ENCODE measurements around the gene SLIT3.
A peak's percentile ranks its signal among the peaks of the same experiment; 100 is the strongest.

Gene SLIT3

DNA sequence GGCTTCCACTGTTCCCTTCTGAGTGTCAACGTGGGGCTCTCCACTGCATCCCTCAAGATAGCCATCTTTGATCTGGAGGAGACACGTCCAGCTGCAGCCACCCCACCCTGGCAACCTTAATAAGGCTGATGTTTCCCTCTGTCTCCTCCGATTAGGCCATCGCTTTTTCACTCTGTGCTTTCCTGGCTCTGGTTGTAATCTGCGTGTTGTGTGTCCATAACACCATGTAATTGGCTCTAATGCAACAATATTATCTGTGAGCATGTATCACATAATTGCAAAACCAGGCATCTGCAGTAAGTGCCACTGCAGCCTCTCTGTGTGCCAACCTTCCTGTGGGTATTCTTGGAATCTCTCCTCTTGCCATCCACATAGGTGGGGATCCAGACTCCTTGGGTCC, 471.9 kb downstream of the SLIT3 start:
- DNase-seq (ENCODE audit: low spot score), result no peak

DNA sequence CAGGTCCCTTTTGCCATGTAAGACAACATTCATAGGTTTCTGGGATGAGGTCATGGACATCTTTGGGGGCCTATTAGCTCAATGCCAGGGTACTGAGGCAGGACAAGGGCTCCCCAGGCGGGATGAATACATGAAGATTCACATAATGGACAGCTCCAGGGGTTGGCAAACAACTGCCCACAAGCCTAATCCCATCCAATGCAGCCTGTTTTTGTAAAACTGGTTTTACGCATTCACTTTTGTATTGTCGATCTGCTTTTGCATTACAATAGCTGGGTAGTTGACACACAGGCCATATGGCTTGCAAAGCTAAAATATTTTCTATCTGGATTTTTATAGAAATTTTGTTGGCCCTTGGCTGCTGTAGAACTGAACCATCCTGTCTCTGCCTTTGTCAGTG, 473.3 kb downstream of the SLIT3 start:
- DNase-seq (ENCODE audit: low spot score), result no peak

DNA sequence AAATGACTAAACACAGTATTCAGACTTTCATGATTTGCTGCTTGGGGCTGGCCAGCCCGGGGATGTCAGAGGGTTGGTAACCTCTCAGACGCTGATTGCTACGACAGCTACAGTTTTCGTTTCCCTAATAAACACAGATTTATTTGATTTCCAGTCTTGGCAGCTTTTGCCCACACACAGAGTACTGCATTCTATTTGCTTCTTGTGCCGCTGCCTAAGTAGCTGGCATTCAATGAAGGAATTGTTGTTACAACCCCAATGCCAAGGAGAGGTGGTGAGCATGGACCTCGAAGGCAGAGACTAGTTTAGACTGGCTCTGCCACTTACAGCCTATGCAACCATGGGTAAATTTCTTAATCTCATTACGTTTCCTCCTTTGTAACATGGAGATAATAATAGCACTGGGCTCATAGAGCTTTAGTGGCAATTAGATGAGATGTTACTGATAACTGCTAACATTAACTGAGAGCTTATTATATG, 474.7 kb downstream of the SLIT3 start:
- DNase-seq (ENCODE audit: low spot score), result no peak

DNA sequence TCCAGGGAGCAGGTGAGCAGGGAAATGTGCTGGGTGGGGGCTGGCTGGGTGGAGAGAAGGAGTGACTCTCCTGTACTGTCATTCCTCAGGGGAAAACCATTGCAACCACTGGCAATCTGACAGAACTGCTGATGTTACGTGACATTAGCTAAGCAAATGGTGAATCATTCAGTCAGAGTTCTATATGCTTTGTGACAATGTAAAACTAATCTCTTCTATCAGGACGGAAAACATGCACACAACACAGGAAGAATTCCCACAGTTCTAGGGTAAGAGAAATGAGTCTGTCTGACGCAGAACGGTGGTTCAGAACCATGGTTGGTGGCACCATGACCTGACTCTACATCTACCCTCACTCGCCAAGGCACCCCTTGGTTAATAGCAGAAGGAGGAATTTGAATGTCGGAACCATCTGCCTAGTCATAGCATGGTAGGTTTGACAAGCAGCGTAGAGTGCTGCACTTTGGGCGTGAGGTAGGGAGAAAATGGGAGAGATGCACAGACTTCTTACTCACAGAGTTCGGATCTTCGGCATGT, 478.1 kb downstream of the SLIT3 start:
- no peak for DNase-seq (ENCODE audit: low spot score)

DNA sequence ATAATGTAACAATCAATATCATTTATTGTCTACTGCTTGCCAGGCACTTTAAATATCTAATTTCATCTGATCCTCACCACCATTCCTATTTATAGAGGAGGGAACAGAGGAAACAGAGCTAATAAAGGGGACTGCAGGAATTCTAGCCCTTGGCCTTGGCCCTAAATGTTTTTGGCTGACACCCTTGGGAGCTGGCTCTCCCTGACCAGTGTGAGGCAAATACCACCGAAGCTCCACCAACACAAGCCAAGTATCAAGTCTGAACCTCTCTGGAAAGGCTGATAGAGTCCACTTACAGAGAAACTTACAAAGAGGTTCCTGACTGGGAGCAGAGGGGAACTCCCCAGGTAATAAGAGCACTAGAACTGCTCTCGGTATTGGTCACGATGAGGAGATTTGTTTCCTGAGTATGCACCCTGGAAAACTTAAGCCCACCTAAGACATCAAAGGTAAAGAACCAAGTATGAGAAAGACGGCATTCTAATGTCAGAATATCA, 478.6 kb downstream of the SLIT3 start:
- DNase-seq (ENCODE audit: low spot score), result no peak

DNA sequence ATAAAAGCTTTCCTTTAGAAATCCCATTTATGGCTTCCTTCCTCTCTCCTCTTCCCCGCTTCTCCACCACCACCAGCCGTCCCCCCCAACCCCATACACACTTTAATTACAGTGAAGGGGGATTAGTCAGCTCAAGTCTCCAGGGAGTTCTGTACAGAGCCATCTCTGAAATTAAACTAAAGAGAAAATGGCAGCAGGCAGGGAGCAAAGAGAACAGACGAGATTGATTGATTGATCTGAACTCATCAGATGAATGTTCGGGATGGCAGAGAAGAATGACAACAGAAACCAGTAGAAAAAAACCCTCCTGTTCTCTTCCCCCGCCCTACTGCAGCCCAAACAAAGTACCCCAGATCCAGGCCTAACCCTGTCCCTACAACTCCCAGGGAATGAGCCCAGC, 480.1 kb downstream of the SLIT3 start:
- peak; percentile 78 for DNase-seq (ENCODE audit: low spot score)

DNA sequence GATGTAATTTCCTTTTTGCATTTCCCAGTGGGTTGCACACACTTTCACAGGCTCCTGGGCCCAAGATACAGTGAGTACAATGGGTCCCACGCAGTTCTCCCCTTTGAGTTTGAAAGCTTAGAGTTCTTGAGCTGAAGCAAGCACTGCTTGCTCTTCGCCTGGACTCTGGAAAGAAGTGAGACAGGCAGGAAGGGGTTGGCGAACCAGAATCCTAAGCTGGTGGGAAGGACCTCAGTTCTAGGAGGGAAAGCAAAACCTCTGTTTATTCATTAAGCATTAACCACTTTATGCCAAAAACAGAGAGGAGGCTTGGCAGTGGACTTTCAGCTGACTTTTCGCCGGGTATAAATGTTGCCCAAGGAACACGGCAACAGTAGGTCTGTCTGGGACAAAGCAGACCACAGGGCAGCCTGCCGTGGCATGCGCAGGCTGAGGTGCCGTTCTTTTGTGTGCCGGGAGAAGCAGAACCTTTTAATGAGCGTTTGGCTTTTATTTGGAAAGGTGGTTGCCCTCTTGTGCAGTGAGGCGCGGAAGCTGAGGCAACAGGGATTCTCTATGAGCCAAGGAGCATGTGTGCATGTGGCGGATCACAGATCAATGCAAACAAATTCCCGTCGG, 481.8 kb downstream of the SLIT3 start:
- no peak for DNase-seq (ENCODE audit: low spot score)

DNA sequence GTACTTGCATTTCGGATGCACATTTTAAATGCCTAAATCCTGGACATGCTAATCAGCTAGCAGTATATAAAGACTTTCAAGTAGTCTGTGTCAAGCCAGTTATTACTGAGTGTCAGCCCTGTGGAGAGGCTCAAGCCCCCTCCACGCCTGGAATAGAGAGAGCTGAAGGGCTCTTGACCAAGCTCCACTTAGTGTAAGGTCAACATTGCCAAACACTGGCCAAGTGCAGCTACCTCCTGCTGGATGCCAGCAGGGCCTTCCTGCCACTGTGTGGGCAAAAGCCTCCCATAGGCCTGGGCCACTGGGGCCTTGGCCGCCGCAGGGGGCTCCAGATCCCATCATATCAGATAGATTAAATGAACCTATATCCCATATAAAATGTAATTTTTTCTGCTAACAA, 482.4 kb downstream of the SLIT3 start:
- no peak for DNase-seq (ENCODE audit: low spot score)

DNA sequence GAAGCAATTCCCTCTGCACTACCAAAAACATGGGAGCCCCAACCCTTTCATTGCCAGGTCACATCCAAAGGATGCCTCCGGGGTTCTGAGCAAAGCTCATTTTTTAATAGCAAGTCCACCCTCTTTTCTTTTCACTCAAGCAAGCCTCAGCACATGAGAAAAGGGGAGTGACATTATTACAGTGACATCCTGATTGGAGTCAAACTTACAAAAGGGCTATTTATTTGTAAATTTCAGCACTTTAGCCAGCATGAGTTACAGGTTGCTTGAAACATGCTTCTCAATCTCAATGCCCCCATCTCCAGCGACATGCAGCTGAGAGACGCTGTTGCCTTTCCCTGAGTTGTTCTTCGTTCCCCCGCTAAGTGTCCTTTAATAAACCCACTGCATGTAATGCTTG, 483.3 kb downstream of the SLIT3 start:
- DNase-seq (ENCODE audit: low spot score), result no peak

DNA sequence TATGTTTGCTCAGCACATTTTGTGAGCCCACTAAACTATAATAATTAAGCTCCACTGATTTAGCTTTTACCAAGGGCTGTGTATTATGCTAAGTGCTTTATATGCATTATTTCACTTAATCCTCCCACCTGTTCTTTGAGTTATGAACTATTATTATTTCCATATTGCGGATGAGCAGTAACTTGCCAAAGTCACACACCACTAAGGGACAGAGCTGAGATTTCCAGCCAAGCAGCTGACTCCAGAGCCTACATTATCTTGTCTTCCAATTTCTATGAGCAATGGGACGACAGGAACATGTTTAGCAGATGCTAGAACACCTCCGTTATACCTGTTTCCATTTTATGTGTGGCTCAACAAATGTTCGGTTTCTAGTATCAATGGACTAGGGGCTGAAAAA, 484.3 kb downstream of the SLIT3 start:
- DNase-seq (ENCODE audit: low spot score), result no peak

DNA sequence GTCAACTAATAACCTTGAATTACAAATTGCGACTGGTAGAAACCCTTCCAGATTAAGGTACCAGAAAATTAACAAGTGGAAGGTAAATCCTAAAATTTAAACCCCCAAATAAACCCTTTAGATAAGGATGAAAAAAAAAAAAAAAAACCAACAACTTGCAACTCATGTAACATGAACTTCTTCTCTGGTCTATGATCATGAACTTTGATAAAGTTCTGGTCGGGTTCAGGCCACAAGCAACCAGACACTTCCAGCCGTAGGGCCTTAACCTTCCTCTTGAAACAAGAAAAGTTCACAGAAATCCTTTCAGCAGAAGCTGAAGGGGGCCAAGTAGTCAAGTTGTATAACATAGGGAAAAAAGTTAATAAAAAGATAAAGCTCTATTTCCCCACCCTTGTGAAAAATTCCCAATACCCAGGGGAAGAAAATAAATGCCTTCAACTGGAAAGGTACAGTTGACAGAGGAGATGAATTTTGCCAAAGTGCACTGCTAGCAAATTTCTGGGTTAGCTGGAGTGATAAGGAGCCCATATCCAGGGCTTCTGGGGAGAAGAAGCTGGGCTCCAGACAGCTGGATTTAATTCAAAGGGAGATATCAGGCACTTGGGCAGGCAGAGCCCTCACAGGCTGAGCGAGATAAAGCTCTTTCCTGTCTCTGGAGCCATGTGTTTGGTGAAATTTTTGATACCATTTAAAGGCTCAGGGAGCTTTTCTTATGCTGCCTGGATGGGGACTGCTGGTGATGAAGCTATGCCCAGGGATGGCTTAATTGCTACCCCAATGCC, 487.6 kb downstream of the SLIT3 start:
- no peak for DNase-seq (ENCODE audit: low spot score)

DNA sequence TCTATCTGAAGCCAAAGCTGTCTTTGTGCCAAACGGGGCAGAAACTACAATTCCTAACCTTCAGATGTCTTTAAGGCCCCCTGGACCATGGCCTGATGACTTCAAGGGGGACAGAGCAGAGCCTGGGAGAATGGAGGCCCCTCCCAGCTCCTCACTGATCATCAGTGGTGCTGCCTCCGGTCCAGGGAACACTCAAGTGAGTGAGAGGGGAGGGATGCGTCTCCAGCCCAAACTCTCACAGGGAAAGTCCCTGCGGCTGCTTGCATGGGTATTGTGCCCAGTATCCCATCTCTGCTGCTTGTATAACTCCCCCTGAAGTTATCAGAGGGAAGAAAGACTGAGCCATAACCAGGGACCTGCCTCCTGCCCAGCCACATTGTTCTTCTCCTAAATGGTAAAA, 490.3 kb downstream of the SLIT3 start:
- no peak for DNase-seq (ENCODE audit: low spot score)

DNA sequence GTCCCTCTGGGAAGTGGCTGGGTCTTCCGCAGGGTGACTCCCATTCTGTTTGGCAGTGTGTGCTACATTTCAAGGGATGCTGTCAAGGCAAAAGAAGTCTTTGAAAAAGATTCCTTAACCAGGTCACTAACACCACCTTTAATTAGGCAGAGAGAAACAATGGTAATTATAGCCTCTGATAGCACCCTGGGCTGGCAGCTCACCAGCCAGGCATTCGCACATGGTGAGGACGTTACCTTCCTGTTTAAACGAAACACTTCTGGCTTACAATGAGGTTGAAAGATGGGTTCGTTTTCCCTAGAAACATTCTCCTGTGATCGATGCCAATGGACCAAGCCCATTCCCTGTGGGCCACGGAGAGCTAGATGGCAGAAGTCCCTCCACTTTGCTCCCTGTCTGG, 491.7 kb downstream of the SLIT3 start:
- no peak for DNase-seq (ENCODE audit: low spot score)

DNA sequence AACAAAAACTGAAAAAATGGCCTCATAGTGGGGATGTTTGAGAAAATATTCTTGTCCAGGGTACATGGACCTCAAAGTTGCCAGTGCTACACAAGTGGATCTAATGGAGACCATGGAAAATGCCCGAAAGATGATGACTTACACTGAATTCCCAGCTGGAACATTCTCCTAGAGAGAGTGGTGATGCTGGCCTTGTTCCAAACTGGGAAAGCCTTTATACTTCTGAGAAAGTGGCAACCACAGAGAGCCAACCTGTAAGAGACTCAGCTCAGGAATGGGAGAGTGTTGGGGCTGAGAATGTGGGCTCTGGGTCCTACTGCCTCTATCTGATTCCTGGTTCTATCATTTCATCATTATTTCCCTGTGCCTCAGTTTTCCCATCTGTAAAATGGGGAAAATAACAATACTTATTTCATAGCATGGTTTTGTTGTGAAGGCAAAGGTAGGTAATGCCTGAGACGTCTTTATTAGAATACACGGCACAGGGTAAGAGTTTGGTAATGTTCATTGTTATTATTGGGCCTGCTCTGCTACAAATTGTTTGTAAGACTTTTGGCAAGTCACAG, 492.8 kb downstream of the SLIT3 start:
- DNase-seq (ENCODE audit: low spot score), result no peak

DNA sequence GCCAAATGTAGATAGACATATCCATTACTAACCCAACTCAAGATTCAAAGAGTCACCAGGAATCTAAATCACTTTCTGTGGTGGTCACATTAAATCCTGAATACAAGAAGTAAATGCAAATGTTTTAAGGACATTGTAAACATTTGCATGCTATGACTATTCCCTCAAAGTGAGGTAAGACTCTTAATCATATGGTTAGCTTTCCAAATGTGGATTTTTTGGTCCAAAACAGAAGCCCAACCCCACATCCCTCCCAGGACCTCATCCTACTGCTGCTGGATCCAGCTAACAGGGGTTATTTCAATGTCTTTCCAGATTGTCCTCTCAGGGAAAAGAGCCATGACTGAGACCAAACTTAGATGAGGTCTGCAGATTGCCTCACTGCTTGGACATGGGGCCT, 493.7 kb downstream of the SLIT3 start:
- DNase-seq (ENCODE audit: low spot score), result no peak

DNA sequence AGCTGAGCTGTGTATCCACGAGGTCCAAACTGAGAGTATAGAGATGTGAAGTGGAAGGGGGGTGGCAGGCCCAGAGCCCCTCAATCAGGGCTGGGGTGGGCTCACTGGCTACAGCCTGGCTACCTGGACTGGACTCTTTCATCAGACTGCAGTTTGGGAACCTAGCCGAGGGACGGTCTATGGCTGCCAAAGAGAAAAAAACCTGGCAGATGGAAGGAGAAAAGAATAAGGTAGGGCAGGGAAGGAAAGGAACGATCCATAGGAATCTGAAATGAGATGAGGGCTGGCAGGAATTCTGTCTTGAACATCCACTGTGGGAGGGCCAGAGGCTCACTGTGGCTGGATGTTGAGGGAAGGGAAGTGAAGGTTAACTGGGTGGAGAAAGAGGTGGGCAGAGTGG, 497.4 kb downstream of the SLIT3 start:
- DNase-seq (ENCODE audit: low spot score), result no peak

DNA sequence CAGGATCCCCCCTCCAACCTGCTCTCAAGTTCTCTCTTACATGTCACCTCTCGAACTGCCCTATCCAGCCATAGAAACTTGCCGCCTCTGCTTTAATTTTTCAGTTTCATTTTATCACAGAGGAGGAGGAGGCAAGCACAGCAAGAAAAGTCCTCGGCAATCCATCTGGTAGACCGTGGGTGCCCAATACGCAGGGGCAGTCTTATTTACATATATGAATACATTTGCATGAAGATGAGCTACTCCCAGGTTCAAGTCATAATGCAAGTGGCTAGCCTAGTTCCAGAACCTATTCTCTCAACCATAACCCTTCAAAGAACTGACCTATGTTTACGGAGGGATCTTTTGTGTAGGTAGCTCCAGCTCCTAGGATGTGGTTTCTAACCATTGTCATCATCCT, 498.6 kb downstream of the SLIT3 start:
- DNase-seq (ENCODE audit: low spot score), result no peak

DNA sequence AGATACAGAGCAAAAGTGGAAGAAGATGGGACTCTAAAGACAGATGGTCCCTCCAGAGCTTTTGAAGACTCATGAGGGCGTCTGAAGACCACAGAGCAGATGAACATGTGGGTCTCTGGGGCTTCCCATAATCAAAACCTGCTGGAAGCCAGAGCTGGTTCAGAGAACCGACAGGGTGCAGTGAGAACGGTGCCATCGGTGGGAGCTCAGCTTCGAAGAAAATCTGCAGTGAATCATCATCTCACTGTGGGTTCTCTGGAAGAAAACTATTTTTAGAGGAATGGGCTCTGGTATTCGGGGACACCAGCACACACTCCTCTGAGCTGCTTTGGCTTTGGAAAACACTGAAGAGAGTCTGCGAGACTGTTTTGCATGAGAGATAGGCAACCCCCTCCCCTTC, 499.4 kb downstream of the SLIT3 start:
- no peak for DNase-seq (ENCODE audit: low spot score)

DNA sequence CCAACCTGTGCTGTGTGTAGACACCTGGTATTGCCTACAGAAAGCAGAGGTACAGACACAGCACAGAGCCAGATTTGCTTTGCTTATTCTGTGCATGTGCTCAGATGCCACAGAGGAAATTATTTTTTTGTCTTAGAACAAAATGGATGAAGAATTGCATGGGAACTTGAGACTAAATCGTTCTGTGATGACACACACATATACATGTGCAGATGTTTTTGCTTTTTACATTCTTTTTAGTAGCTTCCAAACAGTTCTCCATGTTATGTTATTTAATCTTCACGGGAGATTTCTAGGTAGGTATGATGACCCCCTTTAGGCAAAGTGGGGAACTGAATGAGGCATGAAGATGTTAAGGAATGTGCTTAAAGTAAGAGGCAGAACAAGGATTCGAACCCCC, 500.2 kb downstream of the SLIT3 start:
- no peak for DNase-seq (ENCODE audit: low spot score)

DNA sequence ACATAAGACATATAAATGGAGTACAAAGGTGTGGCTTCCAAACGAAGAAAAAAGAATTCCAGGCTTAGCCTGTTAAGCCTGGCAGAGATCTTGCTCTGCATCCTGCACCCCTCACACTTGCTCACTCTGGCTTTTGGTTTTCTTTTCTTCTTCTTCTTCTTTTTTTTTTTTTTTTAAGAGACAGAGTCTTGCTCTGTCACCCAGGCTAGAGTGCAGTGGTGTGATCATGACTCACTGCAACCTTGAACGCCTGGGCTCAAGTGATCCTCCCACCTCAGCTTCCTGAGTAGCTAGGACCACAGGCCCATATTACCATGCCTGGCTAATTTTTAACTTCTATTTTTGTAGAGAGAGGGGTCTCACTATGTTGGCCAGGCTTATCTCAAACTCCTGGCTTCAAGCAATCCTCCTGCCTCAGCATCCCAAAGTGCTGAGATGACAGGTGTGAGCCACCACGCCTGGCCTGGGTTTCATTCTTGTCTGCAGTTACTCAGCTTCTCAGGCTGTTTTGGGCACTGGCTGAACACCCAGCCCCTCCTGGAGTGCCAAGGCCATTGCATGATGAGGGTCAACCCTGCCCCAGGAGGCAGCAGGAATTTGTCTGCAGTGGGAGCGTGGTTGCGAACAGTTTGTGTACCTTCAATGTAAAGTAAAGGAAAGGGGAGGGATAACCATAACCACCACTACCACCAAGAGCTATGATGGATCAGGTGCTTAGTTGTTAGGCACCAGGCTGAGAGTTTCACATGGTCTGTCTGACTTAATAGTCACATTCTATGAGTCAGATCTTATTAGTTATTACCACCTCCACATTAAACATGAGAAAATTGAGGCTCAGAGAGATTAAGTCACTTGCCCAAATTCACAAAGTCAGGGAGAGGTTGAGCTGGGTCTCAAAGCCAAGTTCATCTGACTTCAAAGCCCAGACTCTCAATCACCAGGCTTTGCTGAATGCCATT, 502.6 kb downstream of the SLIT3 start:
- no peak for DNase-seq (ENCODE audit: low spot score)

DNA sequence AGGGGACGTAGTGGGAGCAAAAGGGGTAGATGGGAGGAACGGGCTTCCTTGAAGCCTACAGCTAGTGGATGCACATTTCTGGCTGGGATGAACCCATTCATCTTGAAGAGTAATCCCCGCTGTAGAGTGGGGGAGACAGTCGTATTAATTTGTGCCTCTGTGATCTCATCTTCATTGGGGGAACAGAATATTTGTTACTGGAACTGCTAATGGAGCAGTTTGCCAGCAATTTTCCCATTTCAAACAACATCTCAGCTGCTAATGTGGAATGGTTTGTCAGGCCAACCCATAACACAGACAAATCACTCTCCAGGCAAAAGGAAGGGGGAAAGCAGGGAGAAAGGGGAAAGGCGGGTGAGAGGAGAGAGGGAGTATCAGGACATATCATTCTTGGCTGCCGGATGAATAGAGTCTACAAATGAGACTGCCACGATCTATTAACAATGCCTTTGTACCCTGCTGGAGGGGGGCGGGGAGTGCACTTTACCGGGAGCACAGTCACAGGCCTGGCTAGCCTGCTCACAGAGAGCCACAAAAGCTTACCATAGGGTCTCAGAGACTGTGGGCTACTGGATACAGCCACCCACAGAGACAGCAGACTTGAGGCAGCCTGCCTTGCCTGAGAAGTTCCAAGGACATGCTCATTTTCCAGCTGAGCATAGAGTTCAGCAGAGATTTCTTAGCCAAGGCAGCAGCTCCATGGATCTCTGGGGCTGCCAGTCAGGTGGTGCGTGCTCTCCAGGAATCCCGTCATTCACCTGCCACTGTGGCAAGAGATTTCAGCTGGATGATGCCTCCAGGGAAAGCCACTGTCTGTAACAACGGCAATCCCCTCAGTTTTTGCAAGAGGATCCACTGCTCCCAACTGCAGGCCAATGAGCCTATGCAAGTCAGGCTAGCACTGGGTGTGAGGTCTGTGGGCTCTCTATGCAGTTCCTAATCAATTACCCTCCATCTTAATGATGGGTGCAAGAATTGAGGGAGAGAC, 504.1 kb downstream of the SLIT3 start:
- DNase-seq (ENCODE audit: low spot score), result no peak

All from D341Med (cell line).